Neural progenitor cell (in vitro differentiated cells): ENCODE results near the gene DKKL1. TPM values are rescaled to one million over a fixed set of nuclear protein-coding genes. Genes with fewer than 3 reads are reported as not detected.

Source experiments
- DNase-seq: peaks from one replicate; pipeline ENCODE4 v3.0.0-alpha.2; 2016; ENCODE audit warnings: low spot score
- H2AFZ ChIP-seq: fragments of 200-600 bp; sonication (generic); replicated peaks from 2 replicates; pipeline ENCODE4 v1.6.1; 2016; ENCODE audit warnings: antibody characterized with exemption
- H3F3A ChIP-seq: fragments of 200-600 bp; sonication (generic); 2 replicates; pipeline ENCODE4 v1.6.1; 2016; ENCODE audit warnings: antibody characterized with exemption, low read depth
- H3K27ac ChIP-seq: fragments of 200-600 bp; sonication (generic); 2 replicates; pipeline ENCODE4 v1.5.1; 2016; ENCODE audit warnings: mild to moderate bottlenecking
- H3K27me3 ChIP-seq: fragments of 200-600 bp; sonication (generic); 2 replicates; pipeline ENCODE4 v1.6.1; 2016; ENCODE audit warnings: mild to moderate bottlenecking, moderate library complexity
- H3K36me3 ChIP-seq: fragments of 200-600 bp; sonication (generic); 2 replicates; pipeline ENCODE4 v1.5.1; 2016
- H3K4me1 ChIP-seq: fragments of 200-600 bp; sonication (generic); 2 replicates; pipeline ENCODE4 v1.6.1; 2016; ENCODE audit warnings: mixed run types
- H3K4me2 ChIP-seq: fragments of 200-600 bp; sonication (generic); 2 replicates; pipeline ENCODE4 v1.6.1; 2016
- H3K4me3 ChIP-seq: fragments of 200-600 bp; sonication (generic); 2 replicates; pipeline ENCODE4 v1.5.1; 2016
- H3K79me2 ChIP-seq: fragments of 200-600 bp; sonication (generic); 2 replicates; pipeline ENCODE4 v1.6.1; 2016; ENCODE audit warnings: low read depth
- H3K9ac ChIP-seq: fragments of 200-600 bp; sonication (generic); 2 replicates; pipeline ENCODE4 v1.6.1; 2016
- H3K9me3 ChIP-seq: fragments of 200-600 bp; sonication (generic); 2 replicates; pipeline ENCODE4 v1.5.1; 2016; ENCODE audit warnings: low read depth
- H4K20me1 ChIP-seq: fragments of 200-600 bp; sonication (generic); 2 replicates; pipeline ENCODE4 v1.6.1; 2016; ENCODE audit warnings: low read depth
- H3K27ac Mint-ChIP-seq: 3 replicates; pipeline ENCODE4 v1.8.0; 2021; ENCODE audit warnings: mixed read lengths
- H3K27me3 Mint-ChIP-seq: 2 replicates; pipeline ENCODE4 v1.8.0; 2022; ENCODE audit warnings: low read depth, mild to moderate bottlenecking, inconsistent platforms, moderate library complexity, mixed read lengths; ENCODE audit not compliant: insufficient read depth
- H3K36me3 Mint-ChIP-seq: 3 replicates; pipeline ENCODE4 v1.8.0; 2021; ENCODE audit warnings: mixed read lengths
- H3K4me1 Mint-ChIP-seq: 3 replicates; pipeline ENCODE4 v1.8.0; 2021; ENCODE audit warnings: mixed read lengths
- H3K4me3 Mint-ChIP-seq: 3 replicates; pipeline ENCODE4 v1.8.0; 2021; ENCODE audit warnings: mild to moderate bottlenecking, moderate library complexity, mixed read lengths
- H3K9me3 Mint-ChIP-seq: 3 replicates; pipeline ENCODE4 v1.8.0; 2020; ENCODE audit warnings: mixed read lengths
- EZH2 ChIP-seq: fragments of 200-600 bp; sonication (generic); IDR thresholded peaks from 2 replicates; pipeline ENCODE4 v1.6.1; 2017; ENCODE audit warnings: antibody characterized with exemption, mild to moderate bottlenecking, moderate library complexity
- EZH2phosphoT487 ChIP-seq: fragments of 200-600 bp; sonication (generic); IDR thresholded peaks from 2 replicates; pipeline ENCODE4 v1.6.1; 2017; ENCODE audit warnings: antibody characterized with exemption
- total RNA-seq: library from RNA; depleted of rRNA; stranded (reverse); fragments of >200 nt; gene quantifications from 2 replicates; pipeline ENCODE4 v1.2.3, GENCODE V29; 2015; ENCODE audit warnings: low replicate concordance
- TF ChIP-seq, protein P1 (sequence below): fragments of 200-600 bp; sonication (generic); IDR thresholded peaks from 2 replicates; pipeline ENCODE4 v1.5.1; 2017; ENCODE audit warnings: antibody characterized with exemption, mild to moderate bottlenecking

The DKKL1 gene
- total RNA-seq, 1 donor from 2014 or later: 3.0 TPM

DNA sequence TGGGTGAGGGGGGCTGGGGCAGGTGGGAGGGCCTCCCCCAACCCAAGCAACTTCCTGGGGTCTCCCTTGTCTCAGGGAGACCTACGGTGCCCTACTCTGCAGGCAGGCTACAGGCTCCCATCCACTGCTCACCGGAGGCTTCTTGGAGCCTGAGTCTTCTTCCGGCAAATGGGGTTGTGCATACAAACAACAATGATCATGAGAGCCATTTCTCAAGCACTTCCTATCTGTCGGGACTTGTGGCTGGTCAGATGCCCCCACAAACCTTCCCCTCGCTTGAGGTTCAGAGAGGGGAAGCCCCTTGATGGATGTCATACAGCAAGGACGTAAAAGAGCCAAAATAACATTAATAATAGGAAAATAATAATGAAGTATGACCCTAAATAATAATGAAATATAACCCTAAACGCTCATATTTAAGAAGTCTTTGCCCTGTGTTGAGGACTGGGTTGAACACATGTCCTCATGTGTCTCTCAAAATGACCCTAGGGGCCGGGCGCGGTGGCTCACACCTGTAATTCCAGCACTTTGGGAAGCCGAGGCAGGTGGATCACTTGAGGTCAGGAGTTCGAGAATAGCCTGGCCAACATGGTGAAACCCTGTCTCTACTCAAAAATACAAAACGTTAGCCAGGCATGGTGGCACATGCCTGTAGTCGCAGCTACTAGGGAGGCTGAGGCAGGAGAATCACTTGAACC lies 27.7 kb upstream of the DKKL1 start:
- Mint-ChIP-seq H3K9me3 (no peaks in the 10 kb centered on the region), H3K4me3 (no peak overlapping the region), H3K4me1 (peaks cover 35% of the 10 kb centered on the region), H3K36me3 (peaks cover 29% of the 10 kb centered on the region), H3K27ac (no peak overlapping the region), H3K27me3 (peaks cover 21% of the 10 kb centered on the region)
- TF ChIP-seq EZH2phosphoT487: no peak
- TF ChIP-seq EZH2: no peak
- TF ChIP-seq, protein P1, sequence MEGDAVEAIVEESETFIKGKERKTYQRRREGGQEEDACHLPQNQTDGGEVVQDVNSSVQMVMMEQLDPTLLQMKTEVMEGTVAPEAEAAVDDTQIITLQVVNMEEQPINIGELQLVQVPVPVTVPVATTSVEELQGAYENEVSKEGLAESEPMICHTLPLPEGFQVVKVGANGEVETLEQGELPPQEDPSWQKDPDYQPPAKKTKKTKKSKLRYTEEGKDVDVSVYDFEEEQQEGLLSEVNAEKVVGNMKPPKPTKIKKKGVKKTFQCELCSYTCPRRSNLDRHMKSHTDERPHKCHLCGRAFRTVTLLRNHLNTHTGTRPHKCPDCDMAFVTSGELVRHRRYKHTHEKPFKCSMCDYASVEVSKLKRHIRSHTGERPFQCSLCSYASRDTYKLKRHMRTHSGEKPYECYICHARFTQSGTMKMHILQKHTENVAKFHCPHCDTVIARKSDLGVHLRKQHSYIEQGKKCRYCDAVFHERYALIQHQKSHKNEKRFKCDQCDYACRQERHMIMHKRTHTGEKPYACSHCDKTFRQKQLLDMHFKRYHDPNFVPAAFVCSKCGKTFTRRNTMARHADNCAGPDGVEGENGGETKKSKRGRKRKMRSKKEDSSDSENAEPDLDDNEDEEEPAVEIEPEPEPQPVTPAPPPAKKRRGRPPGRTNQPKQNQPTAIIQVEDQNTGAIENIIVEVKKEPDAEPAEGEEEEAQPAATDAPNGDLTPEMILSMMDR: no peak
- no peaks in the 10 kb centered on the region for H3K4me1 ChIP-seq
- no peaks in the 10 kb centered on the region for H3K27me3 ChIP-seq
- H3K27ac ChIP-seq: no peak overlapping the region
- peaks cover 27% of the 10 kb centered on the region for H3F3A ChIP-seq
- no peak overlapping the region for H2AFZ ChIP-seq
- H3K79me2 ChIP-seq: no peaks in the 10 kb centered on the region
- H3K36me3 ChIP-seq: peaks cover 6% of the 10 kb centered on the region
- H3K9me3 ChIP-seq: no peaks in the 10 kb centered on the region
- DNase-seq: no peak
- no peak overlapping the region for H3K4me3 ChIP-seq
- H3K9ac ChIP-seq: no peak overlapping the region
- H3K4me2 ChIP-seq: no peak overlapping the region
- H4K20me1 ChIP-seq: peaks cover 38% of the 10 kb centered on the region

DNA sequence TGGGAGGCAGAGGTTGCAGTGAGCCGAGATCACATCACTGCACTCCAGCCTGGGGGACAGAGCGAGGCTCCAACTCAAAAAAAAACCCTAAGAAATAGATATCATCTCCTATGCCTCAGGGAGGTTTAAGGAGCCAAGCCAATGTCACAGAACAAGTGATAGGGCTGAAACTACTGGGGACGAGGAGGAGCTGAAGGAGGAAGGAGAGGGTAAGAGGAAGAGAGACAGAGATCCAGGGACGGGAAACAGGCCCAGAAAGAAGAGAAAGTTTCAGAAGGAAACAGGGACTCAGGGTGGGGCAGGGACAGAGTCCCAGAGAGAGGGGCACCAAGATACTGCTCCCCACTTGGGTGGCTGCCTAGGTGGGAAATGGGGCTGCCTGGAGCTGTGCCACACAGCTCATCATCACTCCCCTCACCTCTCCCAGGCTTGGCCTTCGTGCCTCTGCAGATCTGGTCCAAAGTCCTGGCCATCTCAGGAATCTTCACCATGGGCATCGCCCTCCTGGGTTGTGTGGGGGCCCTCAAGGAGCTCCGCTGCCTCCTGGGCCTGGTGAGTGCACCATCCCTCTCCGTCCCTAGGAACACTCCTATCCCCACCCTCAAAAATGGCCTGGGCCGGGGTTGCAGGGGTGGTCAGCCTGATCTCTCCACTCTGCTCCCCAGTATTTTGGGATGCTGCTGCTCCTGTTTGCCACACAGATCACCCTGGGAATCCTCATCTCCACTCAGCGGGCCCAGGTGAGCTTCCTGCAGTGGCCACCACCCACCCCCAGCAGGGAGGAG lies 27.0 kb upstream of the DKKL1 start:
- Mint-ChIP-seq H3K9me3 (no peaks in the 10 kb centered on the region), H3K27ac (peak overlapping the region; percentile 74), H3K4me1 (peaks cover 31% of the 10 kb centered on the region), H3K27me3 (peaks cover 20% of the 10 kb centered on the region), H3K4me3 (no peak overlapping the region), H3K36me3 (peaks cover 25% of the 10 kb centered on the region)
- Histone ChIP-seq H4K20me1 (peaks cover 46% of the 10 kb centered on the region), H3K27ac (no peak overlapping the region), H3F3A (peaks cover 35% of the 10 kb centered on the region), H3K27me3 (no peaks in the 10 kb centered on the region), H2AFZ (no peak overlapping the region), H3K4me2 (no peak overlapping the region), H3K79me2 (no peaks in the 10 kb centered on the region), H3K4me1 (no peaks in the 10 kb centered on the region), H3K9ac (no peak overlapping the region), H3K9me3 (no peaks in the 10 kb centered on the region), H3K36me3 (peaks cover 6% of the 10 kb centered on the region), H3K4me3 (no peak overlapping the region)
- DNase-seq: no peak
- TF ChIP-seq EZH2 (no peak), EZH2phosphoT487 (no peak)
- TF ChIP-seq, protein P1: no peak

DNA sequence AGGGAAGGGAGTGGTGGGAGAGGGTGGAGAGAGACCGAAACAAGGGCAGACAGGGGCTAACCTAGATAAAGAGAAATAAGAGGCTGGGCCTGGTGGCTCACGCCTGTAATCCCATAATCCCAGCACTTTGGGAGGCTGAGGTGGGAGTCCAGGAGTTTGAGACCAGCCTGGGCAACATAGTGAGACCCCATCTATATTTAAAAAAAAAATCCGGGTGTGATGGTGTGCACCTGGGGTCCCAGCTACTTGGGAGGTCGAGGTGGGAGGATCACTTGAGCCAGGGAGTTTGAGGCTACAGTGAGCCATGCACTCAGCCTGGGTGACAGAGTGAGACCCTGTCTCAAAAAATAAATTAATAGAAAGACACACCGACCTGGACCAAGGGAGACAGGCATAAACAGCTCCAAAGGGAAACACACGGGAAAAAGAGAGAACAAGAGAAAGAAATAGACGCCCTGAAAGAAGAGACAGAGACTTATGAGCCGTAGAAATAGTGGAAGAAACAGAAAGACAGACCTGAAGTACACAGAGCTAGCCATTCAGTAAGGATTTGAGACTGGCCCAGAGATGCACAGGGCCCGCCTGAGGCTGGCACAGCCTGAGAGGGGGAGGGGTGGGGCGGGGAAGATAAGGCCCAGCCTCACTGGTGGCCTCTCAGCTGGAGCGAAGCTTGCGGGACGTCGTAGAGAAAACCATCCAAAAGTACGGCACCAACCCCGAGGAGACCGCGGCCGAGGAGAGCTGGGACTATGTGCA lies 26.2 kb upstream of the DKKL1 start:
- no peak for TF ChIP-seq EZH2
- TF ChIP-seq, protein P1: no peak
- no peak for TF ChIP-seq EZH2phosphoT487
- no peaks in the 10 kb centered on the region for H3K79me2 ChIP-seq
- no peak overlapping the region for H3K9ac ChIP-seq
- H3K27ac ChIP-seq: no peak overlapping the region
- no peaks in the 10 kb centered on the region for H3K4me1 ChIP-seq
- Mint-ChIP-seq H3K9me3 (no peaks in the 10 kb centered on the region), H3K4me3 (no peak overlapping the region), H3K27me3 (peaks cover 20% of the 10 kb centered on the region), H3K4me1 (peaks cover 31% of the 10 kb centered on the region), H3K36me3 (peaks cover 26% of the 10 kb centered on the region), H3K27ac (no peak overlapping the region)
- DNase-seq: no peak
- H3K4me3 ChIP-seq: peak overlapping the region; percentile 39
- H3K9me3 ChIP-seq: no peaks in the 10 kb centered on the region
- H3K36me3 ChIP-seq: peaks cover 6% of the 10 kb centered on the region
- H3F3A ChIP-seq: peaks cover 41% of the 10 kb centered on the region
- peaks cover 52% of the 10 kb centered on the region for H4K20me1 ChIP-seq
- no peaks in the 10 kb centered on the region for H3K27me3 ChIP-seq
- H3K4me2 ChIP-seq: peak overlapping the region; percentile 73
- no peak overlapping the region for H2AFZ ChIP-seq
